GM18507 (cell line): ENCODE measurements around the gene UPK3BL2.
"Not testable (repeated sequence)": the region's sequence is repeated elsewhere in the genome, so short reads cannot be mapped to it uniquely, and the experiment has no call there.

ENCODE experiments used
- DNase-seq: peaks from one replicate; pipeline ENCODE4 v3.0.0; 2011; ENCODE audit warnings: low read depth; ENCODE audit not compliant: insufficient read length; ENCODE audit errors: extremely low spot score
- FAIRE-seq: peaks from 2 replicates; lab custom pipeline; 2011; peaks lifted over from hg19 to GRCh38; lab: Jason Lieb, UNC

The UPK3BL2 gene

DNA sequence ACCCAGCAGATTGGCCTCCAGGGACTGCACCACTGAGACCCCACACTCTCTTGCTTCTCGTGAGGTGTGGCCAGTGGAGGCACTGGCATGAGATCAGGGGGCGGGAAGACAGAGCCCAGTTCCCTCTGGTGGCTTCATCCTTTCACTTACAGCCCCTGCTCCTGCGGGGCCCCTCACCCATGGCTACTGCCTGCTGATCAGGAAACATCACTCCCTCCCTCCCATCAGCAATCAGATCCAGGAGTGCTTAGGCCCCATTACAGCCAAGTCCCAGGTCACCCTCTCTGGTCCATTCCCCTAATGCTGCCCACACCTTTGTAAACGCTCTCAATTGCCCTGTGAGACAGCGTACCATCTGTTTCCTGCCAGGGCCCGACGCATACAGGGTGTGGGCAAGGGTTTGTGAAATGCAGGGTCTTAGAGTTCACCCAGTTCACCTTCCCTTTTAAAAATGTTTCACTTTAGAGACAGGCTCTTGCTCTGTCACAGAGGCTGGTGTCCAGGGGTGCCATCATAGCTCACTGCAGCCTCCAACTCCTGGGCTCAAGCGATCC, 8.4 kb downstream of the UPK3BL2 start:
- DNase-seq, FAIRE-seq: not testable (repeated sequence)

DNA sequence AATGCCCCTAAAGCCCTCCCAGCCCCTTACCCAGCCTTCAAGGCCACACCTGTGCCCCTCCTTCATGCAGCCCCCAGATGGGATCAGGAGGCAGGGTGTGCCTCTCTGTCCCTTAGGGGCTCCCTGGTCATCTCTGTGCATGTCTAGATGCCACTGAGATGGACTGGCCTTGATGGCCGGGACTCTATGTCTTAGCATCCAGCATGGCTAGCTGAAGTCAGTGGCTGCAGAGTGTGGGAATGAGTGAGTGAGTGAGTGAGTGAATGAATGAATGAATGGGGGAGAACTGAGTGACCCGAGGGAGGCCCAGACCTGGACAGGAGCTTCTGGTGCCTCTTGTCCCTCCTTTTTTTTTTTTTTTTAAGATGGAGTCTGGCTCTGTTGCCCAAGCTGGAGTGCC, 11.4 kb downstream of the UPK3BL2 start:
- FAIRE-seq = not testable (repeated sequence)

DNA sequence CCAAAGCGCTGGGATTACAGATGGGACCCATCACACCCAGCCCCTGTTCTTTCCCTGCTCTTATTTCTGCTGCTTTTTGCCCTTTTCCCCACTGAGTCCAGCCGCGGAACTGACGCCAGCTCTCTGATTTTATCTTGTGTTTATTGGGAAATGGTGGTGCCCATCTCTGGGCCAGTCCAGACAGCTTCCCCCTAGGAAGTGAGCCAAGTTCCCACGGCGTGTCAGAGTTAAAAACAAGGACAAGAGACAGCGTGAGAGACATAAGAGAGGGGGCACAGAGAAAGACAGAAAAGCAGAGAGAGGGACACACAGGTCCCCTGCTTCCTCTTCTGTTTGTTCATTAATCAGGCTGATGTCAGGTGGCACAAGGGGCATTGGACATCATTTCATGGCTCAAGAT, 11.9 kb downstream of the UPK3BL2 start:
- not testable (repeated sequence) for FAIRE-seq, DNase-seq

More for the DNA sequence above, 11.4 kb downstream of the UPK3BL2 start:
- not testable (repeated sequence) for DNase-seq

DNA sequence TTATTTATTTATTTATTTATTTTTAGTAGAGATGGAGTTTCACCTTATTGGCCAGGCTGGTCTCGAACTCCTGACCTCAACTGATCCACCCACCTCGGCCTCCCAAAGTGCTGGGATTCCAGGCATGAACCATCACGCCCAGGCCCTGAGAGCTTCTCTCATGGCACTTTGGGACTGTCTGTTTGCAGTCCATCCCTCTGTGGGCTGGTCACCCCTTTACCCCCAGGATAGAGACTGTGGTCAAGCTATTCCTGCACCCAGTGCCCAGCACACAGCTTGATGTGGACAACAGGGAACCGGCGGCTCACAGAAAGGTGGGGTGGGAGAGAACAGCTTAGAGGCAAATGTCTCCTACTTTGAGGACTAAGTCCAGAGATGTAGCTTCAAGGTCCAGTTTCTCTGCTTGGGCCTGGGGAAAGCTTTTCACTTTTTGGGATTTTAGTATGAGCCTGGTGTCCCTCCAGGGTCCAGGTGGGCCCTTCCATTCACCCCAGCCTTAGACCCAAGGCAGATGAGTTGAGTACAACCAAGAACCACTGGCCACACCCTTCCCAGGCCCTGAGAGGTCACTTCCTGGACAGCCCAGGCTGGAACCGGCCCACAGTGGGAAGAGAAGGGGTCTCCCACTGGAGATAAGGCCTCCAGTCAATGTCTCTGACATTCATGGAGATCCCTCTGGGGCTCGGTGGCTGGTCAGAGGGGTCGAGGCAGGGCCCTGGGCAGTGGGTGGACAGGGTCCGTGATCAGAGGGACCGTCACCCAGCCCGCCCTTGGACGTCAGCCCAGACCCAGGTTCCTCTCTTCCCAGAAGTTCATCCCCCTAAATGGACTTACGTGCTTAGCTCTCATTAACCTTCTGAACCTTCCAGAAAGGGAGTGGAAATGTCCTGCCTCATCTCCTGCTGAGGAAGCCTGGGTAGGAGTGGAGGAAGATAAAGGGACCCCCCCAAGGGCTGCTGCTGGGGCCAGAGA, 15.4 kb downstream of the UPK3BL2 start:
- not testable (repeated sequence) for DNase-seq, FAIRE-seq

DNA sequence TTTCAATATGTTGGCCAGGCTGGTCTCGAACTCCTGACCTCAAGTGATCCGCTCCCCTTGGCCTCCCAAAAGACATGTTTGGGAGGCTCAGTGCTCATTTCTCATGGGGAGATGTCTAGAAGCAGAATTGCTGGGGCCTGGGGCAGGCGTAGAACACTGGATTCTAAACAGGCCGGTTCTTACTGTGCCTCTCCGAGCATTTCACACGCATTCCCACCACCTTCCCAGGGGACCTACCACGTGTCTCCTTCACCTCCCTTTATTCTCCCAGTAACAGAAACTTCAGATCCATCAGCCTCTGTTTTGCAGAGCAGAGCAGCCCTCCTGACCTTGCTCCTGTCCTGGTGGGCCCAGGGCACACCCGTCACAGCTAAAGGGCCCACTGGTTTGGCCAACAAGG, 16.3 kb downstream of the UPK3BL2 start:
- not testable (repeated sequence) for FAIRE-seq

DNA sequence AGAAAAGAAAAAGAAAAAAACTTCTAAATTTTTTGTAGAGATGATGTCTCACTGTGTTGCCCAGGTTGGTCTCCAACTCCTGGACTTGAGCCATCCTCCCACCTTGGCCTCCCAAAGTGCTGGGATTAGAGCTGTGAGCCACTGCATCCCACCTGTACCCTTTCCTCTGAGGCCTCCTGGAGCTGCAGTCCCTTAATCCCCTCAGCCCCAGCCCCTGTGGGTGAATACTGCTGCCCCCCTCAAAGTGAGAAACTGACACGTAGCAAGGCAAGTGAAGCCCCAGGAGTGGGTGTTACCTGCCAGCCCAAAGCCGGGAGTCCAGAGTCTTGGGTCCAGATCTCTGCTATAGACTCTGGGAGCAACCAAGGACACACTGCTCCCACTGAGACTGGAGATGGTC, 18.7 kb downstream of the UPK3BL2 start:
- not testable (repeated sequence) for FAIRE-seq, DNase-seq

More for the DNA sequence above, 16.3 kb downstream of the UPK3BL2 start:
- not testable (repeated sequence) for DNase-seq

DNA sequence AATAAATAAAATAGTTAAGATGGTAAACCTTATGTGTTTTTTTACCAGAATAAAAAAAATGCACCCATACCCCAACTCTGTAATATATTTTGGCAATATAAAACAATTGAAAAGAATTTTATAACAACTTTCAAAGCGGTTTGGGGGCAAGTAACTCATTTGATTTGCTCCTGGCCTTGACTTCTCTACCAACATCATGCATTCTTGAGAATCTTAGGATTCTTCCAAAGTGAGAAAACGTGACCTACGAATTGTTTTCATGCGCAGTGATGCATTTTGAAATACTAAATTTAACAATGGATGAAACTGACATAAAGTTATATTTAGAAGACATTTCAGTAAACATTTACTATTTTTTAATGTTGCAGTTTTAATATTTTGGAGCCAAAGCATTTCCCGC, 22.7 kb downstream of the UPK3BL2 start:
- FAIRE-seq = not testable (repeated sequence)

DNA sequence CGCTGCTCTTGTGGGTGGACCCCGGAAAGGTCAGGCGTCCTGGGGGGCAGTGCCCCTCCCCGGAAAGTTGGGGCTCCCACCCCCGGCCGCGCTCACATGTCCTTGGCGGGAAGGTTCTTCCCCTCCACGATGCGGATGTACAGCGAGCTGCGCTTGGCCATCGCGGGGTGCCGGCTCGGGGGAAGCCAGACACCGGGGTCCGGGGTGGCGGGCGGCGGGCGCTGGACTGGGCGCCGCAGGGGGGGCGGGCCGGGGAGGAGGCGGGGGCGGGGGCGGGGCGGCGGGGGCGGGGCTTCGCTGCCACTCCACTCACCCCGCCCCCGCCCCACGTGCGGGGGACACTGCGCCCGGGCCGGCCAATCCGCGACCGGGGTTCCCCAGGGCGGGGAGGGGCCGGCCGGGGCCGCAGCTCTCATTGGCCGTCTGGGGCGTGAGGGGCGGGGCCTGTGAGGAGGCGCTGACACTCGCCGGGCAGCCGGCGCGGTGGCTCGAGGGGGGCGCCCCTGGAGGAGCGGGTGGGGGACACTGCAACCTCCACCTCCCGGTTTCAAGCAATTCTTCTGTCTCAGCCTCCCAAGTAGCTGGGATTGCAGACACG, 25.8 kb downstream of the UPK3BL2 start, which contains the start of gene RASA4B:
Gene RASA4B, minus strand, starts transcription at position 228 of the 598 bp plus-strand sequence. Its CDS starts 67 bp downstream, at position 161.
- not testable (repeated sequence) for DNase-seq
- peak; percentile 29 for FAIRE-seq

More for the DNA sequence above, 22.7 kb downstream of the UPK3BL2 start:
- not testable (repeated sequence) for DNase-seq

DNA sequence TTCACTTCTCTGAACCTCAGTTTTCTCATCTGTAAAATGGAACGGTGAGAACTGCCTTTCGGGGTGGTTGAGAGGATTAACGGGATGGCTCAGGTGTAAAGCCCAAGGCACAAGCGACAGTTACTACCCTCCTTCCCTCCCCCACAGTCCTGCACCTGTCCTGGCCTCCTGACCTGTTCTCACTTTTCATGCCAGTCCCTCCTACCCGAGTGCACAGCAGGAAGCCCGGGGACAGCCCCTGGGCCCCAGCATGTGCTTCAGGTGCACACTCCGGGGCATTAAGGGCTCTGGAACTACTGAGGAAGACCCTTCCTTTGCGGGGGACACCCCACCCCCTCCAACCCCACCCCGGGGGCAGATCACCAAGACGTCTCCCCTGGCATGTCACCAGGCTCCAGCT, 26.5 kb downstream of the UPK3BL2 start:
- peak; percentile 63 for FAIRE-seq
- DNase-seq = not testable (repeated sequence)

DNA sequence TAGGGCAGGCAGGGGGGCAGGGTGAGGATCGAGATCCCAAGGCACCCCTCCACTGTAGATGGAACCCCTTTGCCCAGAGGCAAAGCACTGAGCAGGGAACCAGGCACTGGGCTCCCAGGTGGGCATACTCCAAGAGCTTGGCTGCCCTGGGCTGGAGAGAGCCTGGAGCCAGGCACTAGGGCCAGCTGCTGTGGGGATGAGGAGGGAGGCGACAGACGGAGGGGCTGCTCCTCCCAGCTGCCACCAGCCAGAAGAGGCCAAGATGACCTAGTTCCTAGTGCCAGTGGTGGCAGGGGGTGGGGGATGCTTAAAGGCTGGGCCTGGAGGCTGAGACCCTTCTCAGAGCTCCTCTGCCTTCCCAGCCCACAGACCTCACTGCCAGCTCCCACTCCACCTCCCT, 27.6 kb downstream of the UPK3BL2 start:
- DNase-seq, FAIRE-seq: not testable (repeated sequence)

DNA sequence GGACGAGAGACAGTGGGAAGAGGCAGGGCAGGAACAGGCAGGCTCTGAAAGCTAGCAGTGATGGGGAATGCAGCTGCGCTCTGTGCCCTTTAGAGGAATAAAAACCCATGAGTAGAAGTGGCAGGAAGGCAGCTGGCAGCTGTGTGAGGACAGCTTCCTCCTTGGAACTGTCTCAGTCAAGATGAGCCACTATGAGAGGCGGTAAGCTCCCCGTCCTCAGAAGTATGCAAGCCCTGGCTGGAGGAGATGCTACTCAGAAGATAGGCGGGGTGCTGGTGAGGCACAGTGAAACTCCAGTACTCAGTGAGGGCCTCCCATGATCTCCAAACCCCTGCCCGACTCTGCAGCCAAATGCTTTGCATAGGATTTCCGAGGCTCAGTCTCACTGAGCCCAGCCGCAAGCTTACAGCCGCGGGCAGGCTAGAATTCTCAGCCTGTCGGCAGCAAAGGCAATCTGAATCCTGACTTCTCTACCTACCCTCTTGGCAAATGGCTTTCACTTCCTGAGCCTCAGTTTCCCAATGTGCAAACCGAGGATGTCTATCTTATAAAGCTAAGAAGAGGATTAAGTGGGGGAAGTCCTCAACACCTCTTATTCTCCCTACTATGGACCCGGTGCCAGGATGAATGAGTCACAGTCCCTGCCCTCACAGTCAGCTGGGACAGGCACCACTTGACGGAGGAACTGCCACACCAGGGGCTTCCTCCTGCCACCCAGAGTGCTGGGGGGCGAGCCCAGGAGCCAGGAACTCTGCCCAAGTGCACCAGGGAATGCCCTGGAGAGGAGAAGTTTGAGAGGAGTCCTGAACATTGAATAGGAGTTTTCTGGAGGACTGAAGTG, 28.4 kb downstream of the UPK3BL2 start:
- peak; percentile 92 for FAIRE-seq
- not testable (repeated sequence) for DNase-seq

DNA sequence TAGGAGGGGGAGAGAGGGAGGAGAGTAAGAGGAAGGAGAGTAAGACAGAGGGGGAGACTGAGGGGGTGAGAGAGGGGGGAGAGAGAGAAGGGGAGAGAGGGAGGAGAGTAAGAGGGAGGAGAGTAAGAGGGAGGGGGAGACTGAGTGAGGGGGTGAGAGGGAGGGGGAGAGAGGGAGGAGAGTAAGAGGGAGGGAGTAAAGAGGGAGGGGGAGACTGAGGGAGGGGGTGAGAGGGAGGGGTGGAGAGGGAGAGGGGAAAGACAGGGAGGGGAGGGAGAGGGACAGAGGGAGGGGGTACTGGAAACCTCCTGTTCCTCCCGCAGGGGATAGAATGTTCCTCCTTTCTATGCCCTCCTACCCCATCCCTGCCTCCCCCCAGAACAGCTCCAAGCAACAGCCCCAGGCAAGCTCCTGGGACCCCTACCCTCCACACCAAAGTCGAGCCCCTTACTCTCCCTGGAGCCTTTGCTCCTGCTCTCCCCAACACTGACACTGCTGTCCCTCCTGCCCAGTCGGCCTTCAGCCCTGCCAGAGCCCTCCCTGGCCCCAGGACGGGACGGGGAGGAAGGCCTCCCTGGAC, 30.8 kb downstream of the UPK3BL2 start:
- DNase-seq, FAIRE-seq: not testable (repeated sequence)

DNA sequence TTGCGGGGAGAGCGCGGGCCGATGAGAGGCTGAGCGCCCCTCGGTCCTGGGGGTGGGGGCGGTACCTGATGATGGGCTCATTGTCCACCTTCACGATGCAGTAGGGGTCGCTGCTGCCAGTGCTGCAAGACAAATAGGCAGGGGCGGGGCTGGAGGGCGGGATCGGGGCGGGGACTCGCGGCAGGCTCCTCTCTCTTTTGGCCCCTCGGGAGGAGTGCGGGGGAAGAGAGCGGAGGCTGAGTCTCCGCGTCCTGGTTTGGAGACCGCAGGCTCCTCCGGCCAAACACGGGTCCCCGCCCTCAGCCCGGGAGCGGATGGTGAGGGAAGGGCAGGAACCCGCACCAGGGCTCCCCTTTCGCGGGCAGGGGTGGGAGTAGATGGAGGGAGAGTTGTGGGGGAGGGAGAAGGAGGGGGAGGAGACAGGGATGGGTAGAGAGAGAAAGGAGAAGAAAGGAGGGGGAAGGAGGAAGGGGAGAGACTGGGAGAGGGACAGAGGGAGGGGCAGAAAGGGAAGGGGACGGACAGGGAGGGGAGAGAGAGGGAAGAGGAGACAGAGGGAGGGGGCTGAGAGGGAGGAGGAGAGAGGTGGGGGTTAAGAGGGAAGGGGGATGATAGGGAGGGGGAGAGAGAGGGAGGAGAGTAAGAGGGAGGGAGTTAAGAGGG, 31.5 kb downstream of the UPK3BL2 start:
- not testable (repeated sequence) for DNase-seq
- FAIRE-seq = peak; percentile 71

DNA sequence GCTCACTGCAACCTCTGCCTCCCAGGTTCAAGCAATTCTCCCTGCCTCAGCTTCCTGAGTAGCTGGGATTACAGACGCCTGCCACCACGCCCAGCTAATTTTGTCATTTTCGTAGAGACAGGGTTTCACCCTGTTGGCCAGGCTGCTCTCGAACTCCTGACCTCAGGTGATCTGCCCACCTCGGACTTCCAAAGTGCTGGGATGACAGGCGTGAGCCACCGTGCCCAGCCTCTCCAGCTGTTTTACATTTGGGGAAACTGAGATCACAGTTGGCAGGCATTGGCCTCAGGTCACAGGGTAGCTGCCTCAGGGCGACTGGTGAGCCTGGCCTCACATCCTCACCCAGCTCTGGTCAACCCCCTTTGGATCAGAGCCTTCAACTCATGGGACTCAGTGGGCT, 32.9 kb downstream of the UPK3BL2 start:
- not testable (repeated sequence) for FAIRE-seq, DNase-seq

DNA sequence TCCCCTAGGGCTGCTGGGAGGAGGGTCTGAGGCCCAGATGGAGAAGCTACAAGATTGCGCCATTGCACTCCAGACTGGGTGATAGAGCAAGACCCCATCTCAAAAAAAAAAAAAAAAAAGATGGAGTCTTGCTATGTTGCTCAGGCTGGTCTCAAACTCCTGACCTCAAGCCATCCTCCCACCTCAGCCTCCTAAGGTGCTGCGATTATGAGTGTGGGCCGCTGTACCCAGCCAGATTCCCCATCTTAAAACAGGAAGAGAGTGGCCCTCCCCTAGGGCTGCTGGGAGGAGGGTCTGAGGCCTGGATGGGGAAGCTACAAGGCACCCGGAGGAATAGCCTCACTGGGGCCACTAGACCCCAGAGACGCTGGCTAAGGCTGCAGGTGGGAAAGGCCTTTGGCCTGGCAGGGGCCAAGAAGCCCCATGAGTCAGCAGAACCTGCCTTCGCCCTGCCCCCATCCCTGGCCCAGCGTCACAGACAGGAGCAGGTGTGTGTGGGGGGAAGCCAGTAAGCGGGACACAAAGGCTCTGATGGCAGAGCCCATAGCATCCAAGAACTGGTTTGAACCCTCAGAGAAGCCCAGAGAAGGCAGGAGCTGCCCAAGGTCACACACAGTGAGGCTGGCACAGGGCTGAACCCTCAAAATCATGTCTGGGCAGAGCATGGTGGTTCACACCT, 35.9 kb downstream of the UPK3BL2 start:
- not testable (repeated sequence) for FAIRE-seq, DNase-seq

DNA sequence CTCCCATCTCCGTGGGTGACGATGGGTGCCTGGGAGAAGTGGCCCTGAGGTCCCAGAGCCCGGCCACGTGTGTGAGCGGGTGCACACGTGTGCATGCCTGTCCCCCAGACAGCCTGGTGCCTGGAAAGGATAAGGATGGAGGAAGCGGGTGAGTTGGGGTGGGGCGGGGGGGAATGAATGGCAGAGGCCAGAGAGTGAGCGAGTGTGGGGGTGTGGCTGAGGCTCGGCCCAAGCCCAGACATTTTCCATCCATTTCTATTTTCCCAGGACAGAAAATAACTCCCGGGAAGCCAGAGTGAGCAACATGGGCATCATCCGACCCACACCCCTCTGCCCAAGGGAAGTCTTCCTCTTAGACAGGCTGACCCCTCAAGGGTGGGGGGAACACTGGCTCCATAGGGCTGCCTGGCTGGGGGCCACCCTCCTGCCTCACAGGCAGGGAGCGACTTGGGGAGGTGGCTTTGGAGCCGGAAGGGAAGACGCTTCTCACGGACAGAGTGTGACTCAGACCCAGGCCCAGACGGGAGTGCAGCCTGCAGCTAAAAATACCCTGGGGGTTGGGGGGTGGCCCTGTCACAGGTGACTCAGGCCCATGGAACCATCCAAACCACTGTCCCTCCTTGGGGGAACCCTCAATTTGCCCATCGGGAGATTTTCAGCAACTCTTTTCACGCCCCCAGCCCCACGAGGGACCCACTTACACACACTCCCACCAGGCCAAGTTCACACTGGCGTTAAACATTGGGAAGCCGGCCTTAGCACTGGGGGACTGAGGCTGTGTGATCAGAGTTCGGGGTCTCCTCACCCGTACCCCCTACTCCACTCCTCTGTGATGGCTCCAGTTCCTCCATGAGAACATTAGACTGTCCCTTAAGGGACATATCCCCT, 38.0 kb downstream of the UPK3BL2 start:
- not testable (repeated sequence) for FAIRE-seq, DNase-seq

DNA sequence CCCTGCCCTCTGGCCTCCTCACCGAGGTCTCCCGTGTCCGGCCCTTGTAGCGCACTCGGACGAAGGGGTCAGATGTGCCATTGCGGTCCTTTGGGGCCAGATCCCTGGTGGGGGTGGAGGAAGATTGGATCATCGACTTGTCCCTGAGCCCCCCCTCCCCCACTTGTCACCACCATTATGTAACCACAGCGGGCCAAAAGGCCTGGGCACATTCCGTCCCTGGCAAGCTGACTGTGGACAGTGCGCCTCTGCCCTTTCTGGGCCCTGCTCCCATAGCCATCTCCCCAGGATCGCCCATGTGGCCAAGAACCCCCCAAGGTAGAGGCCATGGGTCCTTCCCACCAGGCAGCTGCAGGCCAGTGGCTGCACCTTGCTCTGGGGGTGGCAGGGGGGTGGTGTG, 40.4 kb downstream of the UPK3BL2 start:
- not testable (repeated sequence) for DNase-seq, FAIRE-seq
